ENCODE measurements around the gene SP3. TPM values are rescaled to one million over a fixed set of nuclear protein-coding genes. Genes with fewer than 3 reads are reported as not detected.

Gene SP3
- polyA plus RNA-seq, 1 experiment, result 71.8 TPM

DNA sequence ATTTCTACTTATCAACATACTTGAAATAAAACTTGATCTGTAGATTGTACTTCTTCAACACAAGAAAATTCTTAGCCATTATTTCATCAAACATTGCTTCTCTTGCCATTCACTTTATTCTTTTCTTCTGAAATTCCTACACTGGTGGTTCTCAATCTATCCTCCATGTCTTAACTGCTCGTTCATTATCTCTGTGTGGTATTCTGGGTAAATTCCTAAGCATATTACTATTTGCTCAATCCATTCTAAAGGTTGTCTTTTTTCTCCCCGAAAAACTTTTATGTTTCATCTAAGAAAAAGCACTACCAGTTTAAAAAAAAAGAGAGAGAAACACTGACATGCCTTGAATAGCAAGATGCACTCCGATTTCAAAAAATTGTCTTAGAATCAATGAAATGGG is 18.0 kb downstream of the SP3 start:
- no peak for TF ChIP-seq CTCF (IDR thresholded peaks at IDR 0.05; ENCODE audit: low read depth, low read length)
- no peak for DNase-seq (ENCODE audit: low read depth, low spot score)
- Histone ChIP-seq H3K27me3 (ENCODE audit: control insufficient read depth, insufficient read depth, low read length) (no peaks in the 10 kb centered on the region), H3K9me3 (ENCODE audit: control insufficient read depth, insufficient read depth, low read length) (no peaks in the 10 kb centered on the region), H3K27ac (ENCODE audit: low read depth, low read length) (no peak overlapping the region), H3K4me3 (ENCODE audit: low read depth, low read length) (no peak overlapping the region)
- CTCF ChIA-PET, result no interaction called here
- POLR2A ChIA-PET, result no interaction called here

DNA sequence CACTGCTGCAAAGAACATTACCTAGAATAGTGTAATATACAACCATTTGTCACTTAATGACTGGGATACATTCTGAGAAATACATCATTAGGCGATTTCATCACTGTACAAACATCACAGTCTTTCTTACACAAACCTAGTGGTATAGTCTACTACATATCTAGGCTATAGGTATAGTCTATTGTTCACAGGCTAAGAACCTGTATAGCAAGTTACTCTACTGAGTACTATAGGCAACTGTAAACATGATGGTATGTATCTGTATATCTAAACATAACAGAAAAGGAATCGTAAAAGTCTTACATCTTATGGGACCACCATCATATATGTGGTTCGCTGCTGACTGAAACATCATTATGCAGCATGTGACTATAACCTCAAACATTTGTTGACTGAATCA is 21.4 kb downstream of the SP3 start:
- Histone ChIP-seq H3K4me3 (ENCODE audit: low read depth, low read length) (no peak overlapping the region), H3K27ac (ENCODE audit: low read depth, low read length) (no peak overlapping the region), H3K27me3 (ENCODE audit: control insufficient read depth, insufficient read depth, low read length) (no peaks in the 10 kb centered on the region), H3K9me3 (ENCODE audit: control insufficient read depth, insufficient read depth, low read length) (no peaks in the 10 kb centered on the region)
- ChIA-PET CTCF (no interaction called here), POLR2A (no interaction called here)
- TF ChIP-seq CTCF (IDR thresholded peaks at IDR 0.05; ENCODE audit: low read depth, low read length), result no peak
- DNase-seq (ENCODE audit: low read depth, low spot score), result no peak

- Histone ChIP-seq H3K27me3 (ENCODE audit: control insufficient read depth, insufficient read depth, low read length) (no peaks in the 10 kb centered on the region), H3K4me3 (ENCODE audit: low read depth, low read length) (no peak overlapping the region), H3K27ac (ENCODE audit: low read depth, low read length) (no peak overlapping the region), H3K9me3 (ENCODE audit: control insufficient read depth, insufficient read depth, low read length) (no peaks in the 10 kb centered on the region)
- TF ChIP-seq CTCF (IDR thresholded peaks at IDR 0.05; ENCODE audit: low read depth, low read length), result no peak
- ChIA-PET CTCF (no interaction called here), POLR2A (no interaction called here)
- DNase-seq (ENCODE audit: low read depth, low spot score), result no peak
Measured at GRCh38 chr2:173942861-173943523, 22.2 kb downstream of the SP3 start.

- no peak for TF ChIP-seq CTCF (IDR thresholded peaks at IDR 0.05; ENCODE audit: low read depth, low read length)
- no peaks in the 10 kb centered on the region for H3K27me3 ChIP-seq (ENCODE audit: control insufficient read depth, insufficient read depth, low read length)
- H3K4me3 ChIP-seq (ENCODE audit: low read depth, low read length), result no peak overlapping the region
- ChIA-PET CTCF (interaction anchor here (1.2 kb wide), 1 partner anchor 400 kb away, joined by 3 read pairs; no protein-coding TSS in a partner anchor), POLR2A (no interaction called here)
- no peak for DNase-seq (ENCODE audit: low read depth, low spot score)
- no peaks in the 10 kb centered on the region for H3K9me3 ChIP-seq (ENCODE audit: control insufficient read depth, insufficient read depth, low read length)
- no peak overlapping the region for H3K27ac ChIP-seq (ENCODE audit: low read depth, low read length)
Measured at GRCh38 chr2:173941567-173941966, 23.6 kb downstream of the SP3 start.

DNA sequence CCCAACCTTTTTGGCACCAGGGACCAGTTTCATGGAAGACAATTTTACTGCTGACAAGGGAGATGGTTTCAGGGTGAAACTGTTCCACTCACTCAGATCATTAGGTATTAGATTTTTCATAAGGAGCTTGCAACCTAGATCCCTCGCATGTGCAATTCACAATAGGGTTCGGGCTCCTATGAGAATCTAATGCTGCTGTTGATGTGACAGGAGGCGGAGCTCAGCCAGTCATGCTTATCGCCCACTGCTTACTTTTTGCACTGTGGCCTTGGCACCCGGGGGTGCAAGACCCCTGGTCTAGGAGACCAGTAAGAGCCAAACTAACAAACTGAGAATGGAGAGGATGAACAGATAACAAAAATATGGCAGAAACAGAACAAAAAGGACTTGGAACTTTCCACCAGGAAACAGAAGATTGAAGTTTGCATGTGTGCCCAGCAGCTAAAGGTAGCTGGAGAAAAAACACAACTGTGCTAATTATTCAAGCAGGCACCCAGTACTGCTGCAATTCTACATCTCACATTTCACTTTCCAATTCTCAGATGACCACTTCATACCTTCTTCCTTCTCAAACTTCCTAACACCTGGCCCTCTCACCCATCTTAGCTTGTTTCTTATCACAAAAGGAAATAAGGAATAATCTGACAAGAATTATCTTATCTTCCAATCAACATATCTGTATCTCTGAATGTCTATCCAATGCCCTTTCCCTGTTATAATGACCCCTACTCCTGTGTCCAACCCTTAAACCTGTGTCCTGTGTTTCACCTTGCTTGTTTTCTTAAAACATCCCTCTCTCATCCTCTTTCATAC is 24.8 kb downstream of the SP3 start:
- POLR2A ChIA-PET, result no interaction called here
- TF ChIP-seq CTCF (IDR thresholded peaks at IDR 0.05; ENCODE audit: low read depth, low read length), result no peak
- no peak overlapping the region for H3K27ac ChIP-seq (ENCODE audit: low read depth, low read length)
- H3K27me3 ChIP-seq (ENCODE audit: control insufficient read depth, insufficient read depth, low read length), result no peaks in the 10 kb centered on the region
- no peaks in the 10 kb centered on the region for H3K9me3 ChIP-seq (ENCODE audit: control insufficient read depth, insufficient read depth, low read length)
- no peak overlapping the region for H3K4me3 ChIP-seq (ENCODE audit: low read depth, low read length)
- DNase-seq (ENCODE audit: low read depth, low spot score), result no peak
- CTCF ChIA-PET, result interaction anchor here (0.6 to 1.2 kb wide), 2 partner anchors 11 to 401 kb away, joined by 3 to 4 read pairs; no protein-coding TSS in a partner anchor
